HG03108 (cell line): ENCODE results near the gene CCR3.
A peak's percentile ranks its signal among the peaks of the same experiment; 100 is the strongest.
"Not testable (repeated sequence)": the region's sequence is repeated elsewhere in the genome, so short reads cannot be mapped to it uniquely, and the experiment has no call there.

Source experiments
- ATAC-seq: cut with Tn5 transposase; IDR thresholded peaks from one replicate; pipeline ENCODE4 v1.9.1; 2021; ENCODE audit warnings: moderate library complexity; ENCODE audit not compliant: unreplicated experiment

The CCR3 gene

GRCh38 chr3:46242120-46242519 lies at the start of gene CCR3:
Gene CCR3 (plus strand): TSS chr3:46242460. CDS start chr3:46265159, 22,699 bp downstream.
- no peak for ATAC-seq

- ATAC-seq = no peak
Measured at GRCh38 chr3:46192939-46193338, 49.3 kb upstream of the CCR3 start.

- no peak for ATAC-seq
Measured at GRCh38 chr3:46193436-46193835, 48.8 kb upstream of the CCR3 start.

- ATAC-seq = no peak
Measured at GRCh38 chr3:46194868-46195553, 47.2 kb upstream of the CCR3 start.

DNA sequence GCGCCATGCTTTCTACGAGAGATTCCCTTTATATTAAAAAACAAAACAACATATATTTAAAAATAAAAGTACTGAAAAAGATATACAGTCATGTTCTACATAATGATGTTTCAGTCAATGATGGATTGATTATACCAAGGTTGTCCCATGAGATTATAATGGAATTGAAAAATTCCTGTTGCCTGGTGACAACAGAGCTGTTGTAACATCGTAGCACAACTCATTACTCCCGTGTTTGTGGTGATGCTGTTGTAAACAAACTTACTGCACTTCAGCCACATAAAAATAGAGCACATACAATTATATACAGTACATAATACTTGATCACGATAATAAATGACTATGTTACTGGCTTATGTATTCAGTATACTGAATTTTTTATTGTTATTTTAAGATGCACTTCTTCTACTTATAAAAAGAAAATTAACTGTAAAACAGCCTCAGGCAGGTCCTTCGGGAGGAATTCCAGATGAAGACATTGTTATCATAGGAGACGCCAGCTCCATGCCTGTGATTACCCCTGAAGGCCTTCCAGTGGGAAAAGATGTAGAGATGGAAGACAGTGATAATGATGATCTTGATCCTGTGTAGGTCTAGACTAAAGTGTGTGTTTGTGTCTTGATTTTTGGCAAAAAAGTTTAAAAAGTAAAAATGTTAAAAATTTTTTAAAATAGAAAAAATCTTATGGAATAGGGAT lies 45.9 kb upstream of the CCR3 start:
- ATAC-seq = no peak

- ATAC-seq = no peak
Measured at GRCh38 chr3:46200211-46200610, 42.0 kb upstream of the CCR3 start.

DNA sequence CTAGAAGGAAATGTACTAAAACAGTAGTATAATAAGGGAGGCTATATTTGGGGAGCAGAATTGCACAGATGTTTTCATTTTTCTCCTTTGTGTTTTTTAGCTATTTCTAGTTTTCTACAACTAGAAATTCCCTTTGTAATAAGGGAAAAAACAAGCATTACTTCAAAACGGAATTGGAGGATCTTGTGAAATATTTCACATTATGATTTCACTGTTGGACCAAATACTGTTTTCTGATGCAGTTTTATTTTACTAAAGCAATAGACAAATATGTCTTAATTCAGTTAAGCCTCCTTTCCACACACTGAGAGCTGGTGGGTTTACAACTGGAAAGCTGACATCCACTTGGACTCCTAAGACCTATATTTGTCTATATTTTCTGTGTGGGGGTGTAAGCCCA lies 41.5 kb upstream of the CCR3 start:
- ATAC-seq = no peak

GRCh38 chr3:46202535-46202934 lies 39.7 kb upstream of the CCR3 start:
- no peak for ATAC-seq

DNA sequence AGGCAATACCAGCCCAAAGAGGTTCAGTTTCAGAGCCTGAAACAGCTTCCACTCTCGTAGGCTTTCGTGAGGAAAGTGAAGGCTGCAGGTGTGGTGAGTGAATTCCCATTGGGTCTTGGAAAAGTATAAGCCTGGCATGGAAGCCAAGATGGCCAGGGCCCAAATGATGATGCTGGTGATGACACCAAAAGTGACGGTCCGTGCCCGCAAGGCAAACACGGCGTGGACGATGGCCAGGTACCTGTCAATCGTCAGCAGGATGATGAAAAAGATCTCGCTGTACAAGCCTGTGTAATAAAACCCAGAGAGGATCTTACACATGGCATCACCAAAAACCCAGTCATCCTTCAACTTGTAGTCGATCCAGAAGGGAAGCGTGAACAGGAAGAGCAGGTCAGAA lies 38.6 kb upstream of the CCR3 start:
- ATAC-seq = no peak

DNA sequence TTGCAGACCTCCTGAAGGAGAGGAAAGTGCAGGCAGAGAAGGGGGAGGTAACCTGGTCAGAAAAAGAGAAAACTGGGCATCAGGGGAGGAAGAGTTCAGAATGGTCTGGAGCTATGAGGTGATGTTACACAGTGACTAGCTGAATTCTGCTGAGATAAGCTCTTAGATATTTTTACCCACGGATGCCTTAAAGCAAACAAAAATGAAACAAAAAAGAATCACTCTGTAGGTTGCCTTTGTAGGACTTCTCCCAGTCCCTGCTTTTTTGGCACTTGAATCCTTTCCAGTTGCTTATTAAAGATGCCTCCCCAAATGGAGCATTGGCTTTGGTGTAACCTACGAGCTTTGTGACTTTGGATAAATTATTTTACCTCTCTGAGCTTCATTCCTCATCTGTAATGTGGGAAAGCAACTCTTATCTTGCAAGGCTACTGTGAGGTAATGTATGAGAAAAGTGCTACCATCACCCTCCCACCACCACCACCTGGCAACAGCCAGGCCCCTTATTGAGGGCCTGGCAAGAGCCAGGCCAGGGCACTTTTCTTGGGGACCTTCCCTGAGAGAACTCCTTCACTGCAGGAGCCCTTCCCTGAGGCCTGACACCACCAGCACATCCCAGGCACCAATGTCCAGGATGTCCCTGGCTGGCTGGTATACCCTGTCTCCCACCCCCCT lies 36.8 kb upstream of the CCR3 start:
- ATAC-seq = no peak

DNA sequence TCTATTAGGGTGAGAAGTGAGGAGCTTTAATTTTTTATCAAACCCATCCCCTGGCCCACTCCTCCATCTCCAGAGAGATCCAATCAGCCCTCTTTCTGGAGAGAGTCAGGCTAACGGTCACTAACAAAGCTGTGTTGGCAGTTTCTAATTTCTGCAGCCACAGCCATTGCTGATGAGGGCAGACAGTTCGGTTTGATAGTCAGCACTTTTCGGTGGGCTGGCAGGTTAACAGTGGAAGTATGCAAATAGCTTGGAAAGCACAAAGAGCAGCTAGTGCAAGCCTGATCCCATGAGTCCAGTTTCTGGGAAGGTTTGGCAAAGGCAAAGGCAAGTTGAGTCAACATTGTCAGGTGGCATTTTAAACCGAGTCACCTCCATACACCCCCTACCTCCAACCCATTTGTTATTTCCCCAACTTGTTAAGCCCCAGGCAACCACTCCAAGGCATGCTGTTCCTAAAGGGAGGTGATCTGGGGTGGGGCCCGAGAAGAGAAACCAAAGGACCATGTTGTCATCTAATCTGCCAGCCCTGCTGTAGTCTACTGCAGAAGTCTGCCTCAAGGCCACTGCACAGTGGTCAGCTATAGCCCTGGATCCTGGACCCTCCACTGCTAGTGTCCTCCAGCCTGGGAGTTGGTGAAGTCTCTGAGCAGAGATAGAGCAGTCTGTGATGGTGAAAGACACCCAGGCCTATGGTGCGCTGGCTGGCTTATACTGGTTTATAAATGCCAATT lies 35.8 kb upstream of the CCR3 start:
- ATAC-seq = no peak

GRCh38 chr3:46207514-46207913 lies 34.7 kb upstream of the CCR3 start:
- ATAC-seq = not testable (repeated sequence)

DNA sequence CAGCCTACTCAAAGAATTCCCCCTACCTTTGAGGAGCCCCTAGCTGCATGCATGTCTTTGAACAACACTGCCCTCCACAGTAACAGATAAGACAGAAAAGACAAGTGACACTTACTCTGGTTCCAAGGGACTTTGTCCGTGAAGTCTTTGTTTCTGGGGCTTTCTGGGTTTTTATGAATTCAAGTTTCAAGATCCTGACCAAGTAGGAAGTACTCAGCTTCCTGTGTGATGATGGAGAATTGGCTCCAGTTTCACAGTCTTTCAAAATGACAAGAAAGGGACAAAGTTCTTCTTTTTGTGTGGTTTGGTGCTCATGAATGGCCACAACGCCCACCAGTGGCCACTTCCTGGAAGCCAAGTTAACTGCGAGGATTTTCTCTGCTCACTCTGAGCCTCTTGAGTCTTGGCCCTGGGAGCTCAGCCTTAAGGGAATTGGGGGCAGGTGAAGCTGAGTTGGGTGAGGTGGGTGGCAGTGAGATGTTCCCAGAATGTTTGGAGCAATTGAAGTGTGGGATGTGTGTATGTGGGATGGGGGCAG lies 34.0 kb upstream of the CCR3 start, which contains the start of gene CCR1:
TSS of gene CCR1 (minus strand) at position 147 of the 538 bp plus-strand sequence. CDS start 4,000 bp downstream, outside the sequence.
- ATAC-seq = peak; percentile 51

GRCh38 chr3:46209053-46209452 lies 33.2 kb upstream of the CCR3 start:
- no peak for ATAC-seq

DNA sequence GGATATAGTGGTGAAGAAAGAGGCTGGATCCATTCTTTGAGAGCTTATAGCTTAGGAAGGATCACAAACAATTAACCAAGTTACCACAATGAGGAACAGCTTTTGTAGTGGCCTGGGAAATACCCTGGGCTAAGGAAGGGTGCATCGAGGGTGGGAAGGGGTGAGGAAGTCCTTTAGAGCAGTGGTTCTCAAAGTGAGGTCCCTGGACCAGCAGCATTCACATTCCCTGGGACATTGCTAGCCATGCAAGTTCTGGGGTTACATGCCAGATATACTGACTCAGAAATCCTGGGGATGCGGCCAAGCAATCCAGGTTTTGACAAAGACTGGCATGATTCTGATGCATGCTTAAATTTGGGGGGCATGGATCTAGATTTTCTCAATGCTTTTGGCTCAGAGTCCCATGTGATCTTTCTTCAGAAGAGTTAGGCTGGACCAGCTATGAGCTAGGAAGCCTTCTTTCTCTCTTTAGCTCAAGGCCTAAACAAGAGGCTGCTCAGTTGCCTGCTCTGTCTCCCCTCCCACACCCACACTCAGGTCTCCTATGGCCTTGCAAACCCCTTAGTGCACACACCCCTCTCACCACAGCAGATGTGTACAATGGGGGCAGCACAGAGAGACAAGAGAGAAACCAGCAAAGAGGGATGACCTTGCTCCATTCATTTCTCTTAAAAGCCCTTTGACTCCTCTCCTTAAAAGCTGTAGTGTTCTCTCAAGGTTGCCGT lies 32.4 kb upstream of the CCR3 start:
- no peak for ATAC-seq

DNA sequence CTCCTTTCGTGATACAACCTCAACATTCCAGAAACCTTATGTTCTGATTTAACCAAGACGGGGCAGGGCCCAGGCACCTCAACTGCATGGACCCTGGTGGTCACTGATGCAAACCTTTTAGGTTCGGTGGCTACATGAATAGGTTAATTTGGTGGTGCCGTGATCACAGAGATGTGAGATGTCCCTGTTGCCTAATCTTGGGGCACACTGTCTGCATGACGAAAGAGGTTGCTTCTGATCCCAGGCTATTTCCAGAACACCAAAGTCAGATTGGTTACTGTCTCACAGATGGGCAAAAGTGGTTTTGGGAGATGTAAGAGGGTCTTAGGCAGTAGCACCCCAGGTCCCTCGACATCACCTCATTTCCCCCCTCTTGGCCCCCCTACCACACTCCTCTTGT lies 30.2 kb upstream of the CCR3 start:
- ATAC-seq = no peak

- no peak for ATAC-seq
Measured at GRCh38 chr3:46213201-46213600, 29.1 kb upstream of the CCR3 start.

- no peak for ATAC-seq
Measured at GRCh38 chr3:46214751-46215352, 27.4 kb upstream of the CCR3 start.

DNA sequence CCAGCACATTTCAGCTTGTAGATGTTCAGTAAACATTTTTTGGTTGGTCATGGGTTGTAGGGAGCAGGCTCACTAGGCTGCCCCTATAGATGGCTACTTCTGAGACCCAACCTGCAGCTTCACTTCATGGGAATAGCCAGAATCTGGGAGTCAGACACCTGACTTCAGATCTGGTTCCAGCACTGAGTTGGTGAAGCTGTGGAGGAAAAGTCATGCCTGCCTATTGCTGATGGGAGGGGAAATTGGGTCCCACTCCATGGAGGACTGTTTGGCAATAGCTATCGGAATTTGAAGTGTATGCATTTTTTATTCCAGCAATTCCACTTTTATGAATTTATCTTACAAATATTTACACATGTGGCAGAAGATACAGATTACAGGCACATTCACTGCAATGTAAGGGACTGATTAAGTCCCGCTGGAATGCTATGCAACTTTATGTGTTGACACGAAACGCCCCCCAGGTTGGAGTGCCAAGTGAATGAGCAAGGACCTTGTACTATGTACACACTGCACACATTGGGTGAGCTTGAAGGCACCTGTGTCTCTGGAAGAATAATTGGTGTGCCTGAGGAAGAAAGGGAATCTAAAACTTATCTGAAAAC lies 26.3 kb upstream of the CCR3 start:
- no peak for ATAC-seq
